NB4 (cell line): Measurements from ENCODE around the gene NOD1.

Experiments used
- DNase-seq: peaks from one replicate; pipeline ENCODE4 v3.0.0; 2010; ENCODE audit warnings: low read depth
- H3K4me3 ChIP-seq: one replicate; pipeline ENCODE4 v1.5.1; 2011; ENCODE audit warnings: mild to moderate bottlenecking, low read depth, low read length, moderate library complexity
- MAX ChIP-seq: IDR thresholded peaks from 2 replicates; pipeline ENCODE4 v1.6.1; 2011; ENCODE audit warnings: low read depth, low read length
- MYC ChIP-seq: IDR thresholded peaks from 2 replicates; pipeline ENCODE4 v1.6.1; 2011; ENCODE audit warnings: low read depth, low read length
- POLR2A ChIP-seq: IDR thresholded peaks from 2 replicates; pipeline ENCODE4 v1.6.1; 2011; ENCODE audit warnings: mild to moderate bottlenecking; ENCODE audit not compliant: insufficient read length; ENCODE audit errors: extremely low read depth
- TF ChIP-seq, protein P1 (sequence below): IDR thresholded peaks from one replicate; pipeline ENCODE4 v1.5.1; 2012; ENCODE audit warnings: low read depth, low read length

NOD1 gene

DNA sequence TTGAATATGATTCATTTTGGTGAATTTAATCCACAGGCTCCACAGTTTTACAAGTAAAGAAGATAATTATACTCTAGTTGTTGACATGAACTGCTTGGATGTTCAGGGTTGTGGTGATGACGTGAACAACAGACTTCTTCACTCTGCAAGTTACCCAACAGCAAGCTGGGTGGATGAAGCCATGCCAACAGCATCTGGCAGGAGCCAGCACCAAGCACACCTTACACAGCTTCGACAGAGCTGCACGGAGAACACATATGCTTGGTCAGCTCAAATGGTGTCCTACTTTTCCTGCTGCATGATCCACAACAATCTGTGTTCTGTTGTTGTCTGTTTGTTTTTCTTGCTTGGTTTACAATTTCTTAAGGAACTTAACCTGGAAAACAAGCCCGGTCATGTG is 9.8 kb downstream of the NOD1 start:
- no peak overlapping the region for H3K4me3 ChIP-seq
- DNase-seq = no peak
- no peak for TF ChIP-seq MYC
- TF ChIP-seq, protein P1, sequence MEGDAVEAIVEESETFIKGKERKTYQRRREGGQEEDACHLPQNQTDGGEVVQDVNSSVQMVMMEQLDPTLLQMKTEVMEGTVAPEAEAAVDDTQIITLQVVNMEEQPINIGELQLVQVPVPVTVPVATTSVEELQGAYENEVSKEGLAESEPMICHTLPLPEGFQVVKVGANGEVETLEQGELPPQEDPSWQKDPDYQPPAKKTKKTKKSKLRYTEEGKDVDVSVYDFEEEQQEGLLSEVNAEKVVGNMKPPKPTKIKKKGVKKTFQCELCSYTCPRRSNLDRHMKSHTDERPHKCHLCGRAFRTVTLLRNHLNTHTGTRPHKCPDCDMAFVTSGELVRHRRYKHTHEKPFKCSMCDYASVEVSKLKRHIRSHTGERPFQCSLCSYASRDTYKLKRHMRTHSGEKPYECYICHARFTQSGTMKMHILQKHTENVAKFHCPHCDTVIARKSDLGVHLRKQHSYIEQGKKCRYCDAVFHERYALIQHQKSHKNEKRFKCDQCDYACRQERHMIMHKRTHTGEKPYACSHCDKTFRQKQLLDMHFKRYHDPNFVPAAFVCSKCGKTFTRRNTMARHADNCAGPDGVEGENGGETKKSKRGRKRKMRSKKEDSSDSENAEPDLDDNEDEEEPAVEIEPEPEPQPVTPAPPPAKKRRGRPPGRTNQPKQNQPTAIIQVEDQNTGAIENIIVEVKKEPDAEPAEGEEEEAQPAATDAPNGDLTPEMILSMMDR = no peak
- no peak for TF ChIP-seq MAX
- no peak for TF ChIP-seq POLR2A

GRCh38 chr7:30468041-30468440 is 10.5 kb downstream of the NOD1 start:
- TF ChIP-seq POLR2A = no peak
- no peak for TF ChIP-seq MAX
- TF ChIP-seq MYC = no peak
- TF ChIP-seq, protein P1 = no peak
- DNase-seq = peak; percentile 62
- no peak overlapping the region for H3K4me3 ChIP-seq

DNA sequence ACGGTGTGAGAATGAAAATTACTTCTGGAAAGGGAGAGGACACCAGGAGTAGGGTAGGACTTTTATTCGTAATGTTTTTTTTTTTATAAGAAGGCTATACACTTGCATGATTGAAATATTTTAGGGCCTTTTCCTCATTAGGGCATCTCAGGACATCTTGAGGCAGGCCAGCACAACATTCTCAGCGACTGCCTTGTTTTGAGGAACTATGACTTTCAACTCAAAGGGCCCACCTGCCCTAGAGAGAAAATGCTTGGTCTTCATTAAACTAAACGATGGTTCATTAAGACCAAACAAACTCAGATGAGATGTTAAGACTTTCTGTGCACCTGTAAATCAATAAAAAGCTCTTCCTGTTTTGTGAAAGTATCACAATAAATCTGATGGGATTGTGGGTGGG is 11.3 kb downstream of the NOD1 start:
- TF ChIP-seq, protein P1 = no peak
- no peak for TF ChIP-seq MYC
- no peak overlapping the region for H3K4me3 ChIP-seq
- peak; percentile 50 for DNase-seq

DNA sequence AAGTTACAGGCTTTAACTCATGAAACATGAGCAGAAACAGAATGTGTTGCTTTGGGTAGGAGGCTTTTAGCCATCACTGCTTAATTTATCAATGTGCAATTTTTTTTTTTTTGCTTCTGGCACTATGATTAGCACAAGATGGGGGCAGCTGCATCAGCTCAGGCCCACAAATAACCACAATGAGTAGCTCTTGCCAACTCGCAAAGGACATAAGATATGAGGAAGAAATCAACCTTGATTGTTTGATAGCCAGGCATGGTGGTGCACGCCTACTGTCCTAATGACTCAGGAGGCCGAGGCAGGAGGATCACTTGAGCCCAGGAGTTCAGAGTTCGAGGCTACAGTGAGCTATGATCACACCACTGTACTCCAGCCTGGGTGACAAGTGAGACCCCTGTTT is 12.3 kb downstream of the NOD1 start:
- H3K4me3 ChIP-seq = no peak overlapping the region
- TF ChIP-seq, protein P1 = no peak
- TF ChIP-seq MAX (no peak), POLR2A (no peak), MYC (no peak)
- DNase-seq = peak; percentile 48

DNA sequence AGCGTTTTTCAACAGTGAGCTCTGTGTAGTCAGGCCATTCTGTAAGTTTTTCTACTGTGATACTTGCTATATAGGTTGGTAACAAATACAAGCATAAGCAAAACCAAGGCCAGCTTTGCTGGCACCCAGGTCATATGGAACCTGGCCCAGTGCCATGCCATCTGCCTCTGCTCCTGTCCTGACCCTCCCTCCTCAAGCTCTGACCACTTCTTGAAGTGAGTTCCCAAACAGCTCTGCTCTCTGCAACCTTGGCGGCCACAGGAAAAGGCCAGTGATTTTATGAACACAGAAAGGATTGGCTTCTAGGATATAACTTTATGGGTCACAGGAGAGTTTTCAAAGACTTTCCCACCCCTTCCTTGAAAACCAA is 12.8 kb downstream of the NOD1 start:
- DNase-seq = no peak
- H3K4me3 ChIP-seq = no peak overlapping the region
- no peak for TF ChIP-seq MAX
- TF ChIP-seq, protein P1 = no peak
- TF ChIP-seq POLR2A = no peak
- no peak for TF ChIP-seq MYC
